HG02885 (cell line): ENCODE results near the gene CPNE4.
"Not testable (repeated sequence)": the region's sequence is repeated elsewhere in the genome, so short reads cannot be mapped to it uniquely, and the experiment has no call there.

Source experiments
- ATAC-seq: cut with Tn5 transposase; IDR thresholded peaks from one replicate; pipeline ENCODE4 v1.9.1; 2021; ENCODE audit warnings: mild to moderate bottlenecking; ENCODE audit not compliant: unreplicated experiment, poor library complexity

CPNE4 gene

DNA sequence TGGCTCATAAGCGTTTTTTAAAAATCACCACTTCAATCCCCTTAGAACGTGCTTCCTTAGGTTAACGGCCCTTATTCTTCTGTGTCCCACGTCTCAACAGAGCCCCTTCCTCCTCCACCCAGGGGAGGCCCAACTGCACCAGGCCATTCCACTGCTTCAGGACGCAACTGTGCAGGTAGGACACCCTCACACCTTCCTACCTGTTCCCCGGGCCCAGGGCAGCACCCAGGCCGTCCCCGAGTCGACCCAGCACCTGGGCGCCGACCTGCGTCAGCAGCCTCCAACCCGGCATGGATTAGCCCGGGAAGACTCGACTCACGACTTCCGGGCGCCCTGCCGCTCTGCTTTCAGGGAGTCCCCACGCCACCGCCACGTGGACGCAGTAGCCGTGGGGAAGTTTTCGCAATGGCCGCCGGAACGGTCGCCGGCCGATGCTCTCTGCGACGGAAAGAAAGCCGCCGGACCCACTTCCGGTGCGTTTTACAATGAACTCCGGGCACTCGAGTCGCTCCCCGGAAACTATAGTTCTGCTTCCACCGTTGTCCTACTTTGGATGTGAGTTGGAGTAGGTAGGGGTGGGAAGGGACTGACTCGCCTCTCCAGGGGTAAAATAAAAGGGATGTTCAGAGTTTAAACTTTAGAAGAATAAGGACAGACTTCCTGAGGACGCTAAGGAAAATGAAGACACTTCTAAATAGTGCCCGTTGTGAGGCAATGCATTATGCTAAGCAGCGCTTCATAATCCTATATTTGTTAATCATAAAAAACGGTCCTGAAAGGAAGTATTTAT is 532.1 kb downstream of the CPNE4 start, which contains the start of gene MRPL3:
Gene MRPL3 (minus strand): TSS at position 442 of the 790 bp plus-strand sequence. CDS start 150 bp downstream, at position 292.
- ATAC-seq, result peak; percentile 94

DNA sequence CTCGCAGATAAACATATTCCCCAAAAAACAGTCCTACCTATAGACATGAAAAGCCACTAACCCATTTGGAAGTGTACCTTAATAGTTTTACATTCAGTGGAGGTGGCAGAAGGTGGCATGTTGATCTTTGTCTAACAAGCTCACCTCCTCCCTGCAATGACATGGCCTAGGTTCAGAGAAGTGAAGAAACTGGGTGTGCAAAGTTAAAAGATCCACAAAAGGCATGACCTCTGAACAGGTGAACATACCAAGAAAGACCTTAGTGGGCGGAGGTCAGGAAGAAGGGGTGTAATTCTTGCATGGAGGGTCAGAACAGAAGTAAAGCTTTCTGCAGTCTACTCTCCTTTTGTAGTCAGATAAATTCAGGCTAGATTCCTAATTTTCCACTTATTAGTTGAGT is 532.9 kb downstream of the CPNE4 start:
- no peak for ATAC-seq

DNA sequence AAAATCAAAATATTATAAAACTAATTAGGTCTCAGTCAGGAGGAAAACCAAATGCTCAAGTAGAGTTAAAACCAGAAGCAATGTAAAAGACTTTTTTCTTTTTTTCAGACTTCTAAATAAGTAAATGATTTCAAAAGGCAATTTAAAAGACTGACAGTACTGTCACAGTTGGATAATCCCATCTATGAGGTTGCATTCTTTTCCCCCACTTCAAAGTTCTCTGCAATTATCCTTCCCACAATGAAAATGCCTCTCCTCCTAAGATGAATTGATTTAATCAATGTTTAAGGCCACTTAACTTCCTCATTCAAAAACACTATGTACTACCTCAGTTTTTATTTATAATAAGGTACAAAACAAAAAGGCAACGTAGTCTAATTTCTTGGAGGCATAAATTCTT is 540.1 kb downstream of the CPNE4 start:
- ATAC-seq, result no peak

DNA sequence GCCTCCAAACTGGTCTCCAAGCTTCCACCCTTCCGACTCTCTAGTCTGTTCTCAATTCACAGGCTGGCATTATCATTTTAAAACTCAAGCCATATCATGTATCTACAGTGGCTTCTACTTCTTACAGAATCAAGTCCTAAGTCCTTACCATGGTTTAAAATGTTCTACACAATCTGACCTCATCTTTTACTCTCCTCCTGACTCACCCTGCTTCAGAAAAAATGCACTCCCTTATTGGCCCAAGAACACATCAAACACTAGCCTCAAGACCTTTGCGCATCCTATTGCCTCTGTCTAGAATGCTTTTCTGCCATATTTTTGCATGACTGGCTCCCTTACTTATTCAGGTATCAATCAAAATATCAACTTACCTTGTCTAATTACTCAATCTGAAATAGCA is 543.0 kb downstream of the CPNE4 start:
- no peak for ATAC-seq

DNA sequence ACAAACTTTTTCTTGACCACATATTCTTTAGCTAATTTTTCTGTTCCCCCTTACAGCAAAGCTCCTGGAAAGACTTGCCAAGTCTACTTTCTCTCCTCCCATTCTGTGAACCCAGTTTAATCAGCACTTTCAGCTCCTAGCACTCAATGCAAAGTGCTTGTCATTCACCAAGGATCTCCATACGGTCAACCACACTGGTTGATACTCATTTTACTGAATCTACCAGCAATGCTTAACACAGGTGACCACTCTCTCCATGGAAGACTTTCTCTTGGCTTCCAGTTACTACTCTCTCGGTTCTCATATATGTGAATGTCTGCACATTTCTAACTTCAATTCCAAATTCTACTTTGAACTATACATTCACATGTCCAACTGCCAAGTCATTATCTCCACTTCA is 543.7 kb downstream of the CPNE4 start:
- ATAC-seq, result no peak

DNA sequence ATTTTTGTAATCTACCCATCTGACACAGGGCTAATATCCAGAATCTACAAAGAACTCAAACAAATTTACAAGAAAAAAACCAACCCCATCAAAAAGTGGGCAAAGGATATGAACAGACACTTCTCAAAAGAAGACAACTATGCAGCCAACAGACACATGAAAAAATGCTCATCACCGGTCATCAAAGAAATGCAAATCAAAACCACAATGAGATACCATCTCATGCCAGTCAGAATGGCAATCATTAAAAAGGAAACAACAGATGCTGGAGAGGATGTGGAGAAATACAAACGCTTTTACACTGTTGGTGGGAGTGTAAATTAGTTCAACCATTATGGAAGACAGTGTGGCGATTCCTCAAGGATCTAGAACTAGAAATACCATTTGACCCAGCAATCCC is 548.3 kb downstream of the CPNE4 start:
- ATAC-seq, result not testable (repeated sequence)

DNA sequence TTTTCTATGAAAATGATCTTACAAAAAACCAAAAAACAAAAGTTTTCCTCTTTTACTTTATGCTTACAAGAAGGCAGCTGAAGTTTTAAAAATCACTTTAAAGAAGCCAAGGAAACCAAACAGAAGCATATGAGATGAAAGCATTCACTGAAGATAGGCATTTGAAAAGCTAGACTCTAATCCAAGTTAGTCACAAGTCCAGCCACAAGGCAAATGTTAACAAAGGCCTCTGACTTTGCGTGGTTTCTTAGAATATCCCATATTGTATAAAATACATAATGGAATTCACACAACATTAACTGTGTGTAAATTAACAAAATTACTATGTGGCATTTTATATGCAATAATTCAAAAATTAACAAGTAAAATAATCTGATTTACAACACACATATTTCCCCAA is 549.7 kb downstream of the CPNE4 start:
- ATAC-seq, result no peak

DNA sequence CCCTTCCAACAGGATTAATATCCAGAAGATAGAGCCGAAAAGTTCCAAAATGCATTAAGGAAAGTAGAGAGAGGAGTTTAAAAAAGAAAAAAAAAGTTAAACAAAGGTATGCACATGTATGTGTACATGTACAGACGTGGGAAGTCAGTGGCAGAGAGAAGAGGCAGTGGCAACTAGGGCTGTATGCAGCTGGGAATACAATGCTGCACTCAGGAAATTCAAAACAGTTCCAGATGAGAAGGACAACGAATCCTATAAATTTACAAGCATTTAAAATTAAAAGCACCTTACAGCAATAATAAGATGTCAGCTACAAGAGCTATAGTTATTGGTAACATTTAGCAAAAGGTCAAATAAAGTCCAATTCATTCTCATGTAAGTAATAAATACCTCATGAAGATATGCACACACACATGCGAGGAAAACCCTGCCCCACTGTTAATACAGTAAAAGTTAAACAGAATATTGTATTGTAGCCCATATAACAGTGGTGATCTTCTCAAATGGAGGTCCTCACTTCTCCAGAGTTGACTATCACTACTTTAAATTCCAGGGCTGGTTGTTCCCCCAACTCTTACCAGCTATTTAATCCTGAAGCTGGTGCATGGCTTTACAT is 550.2 kb downstream of the CPNE4 start:
- ATAC-seq, result no peak
